Adrenal gland (tissue), 12 donors: ENCODE data around the gene MRPL32. TPM values are rescaled to one million over a fixed set of nuclear protein-coding genes. Genes with fewer than 3 reads are reported as not detected.

Experiments used
- DNase-seq, 7 donors: peaks; one replicate each; pipeline ENCODE4 v3.0.0-alpha.2; 2019 to 2020
- H3K27ac ChIP-seq, 5 donors: fragments of 200-600 bp; sonication (generic) in 4 of 5; 1 replicate in 3 of 5; 2 replicates in 2 of 5; pipeline versions ENCODE4 v1.5.1 to v1.8.0; 2016 to 2020; ENCODE audit warnings: mild to moderate bottlenecking in 1 of 5
- H3K27me3 ChIP-seq: fragments of 200-600 bp; 2 replicates; pipeline ENCODE4 v1.8.0; 2021
- H3K36me3 ChIP-seq, 2 donors: fragments of 200-600 bp; replicated peaks in 1 of 2; 1 replicate in 1 of 2; 2 replicates in 1 of 2; pipeline versions ENCODE4 v1.5.1 to v1.8.0; 2018 to 2022
- H3K4me1 ChIP-seq, 2 donors: fragments of 200-600 bp; replicated peaks in 1 of 2; 1 replicate in 1 of 2; 2 replicates in 1 of 2; pipeline versions ENCODE4 v1.5.1 to v1.8.0; 2018 to 2021
- H3K4me3 ChIP-seq, 4 donors: fragments of 200-600 bp; sonication (generic) in 3 of 4; one replicate each; pipeline ENCODE4 v1.5.1; 2016 to 2018
- H3K9me3 ChIP-seq, 3 donors: fragments of 200-600 bp; sonication (generic) in 1 of 3; replicated peaks in 1 of 3; 1 replicate in 2 of 3; 2 replicates in 1 of 3; pipeline versions ENCODE4 v1.5.1 to v1.8.0; 2016 to 2021
- POLR2A ChIP-seq, 2 donors: fragments of 450-650 bp; IDR thresholded peaks; one replicate each; pipeline ENCODE4 v1.6.1; 2017; ENCODE audit warnings: antibody characterized with exemption in 2 of 2, mild to moderate bottlenecking in 2 of 2, moderate library complexity in 1 of 2
- WGBS, 4 donors: extraction: QIAGEN DNeasy Blood & Tissue Kit in 2 of 4; methylation state at CpG; one replicate each; pipeline versions ENCODE4 v1.1.5 to v1.1.7; 2013 to 2017; 5-methylcytosine and 5-hydroxymethylcytosine counted together
- intact Hi-C, 2 donors: fragments of 100-400 bp; cut with DNase I; formaldehyde crosslinking; loops; one replicate each; pipeline versions ENCODE4 v1.14.1 to v1.15.0; 2022 to 2023
- polyA plus RNA-seq, 3 donors: library from polyadenylated mRNA; stranded (reverse); fragments of 200-250 nt in 2 of 3; fragments of 350-450 nt in 1 of 3; fragmentation: Illumina TruSeq in 1 of 3; extraction: RNeasy Lipid Tissue Mini Kit (QIAGEN cat#74804) in 1 of 3; gene quantifications; one replicate each; pipeline ENCODE4 v1.2.3, GENCODE V29; 2013 to 2014
- total RNA-seq, 9 donors: library from RNA; depleted of rRNA in 4 of 9; stranded (reverse); fragments of >200 nt in 4 of 9; fragments of 120-200 nt in 1 of 9; fragmentation: NEBNext Ultra II Directional in 1 of 9; extraction: Animal tissue kit (Norgen Biotek cat#: 25700) in 1 of 9; gene quantifications; one replicate each; pipeline versions ENCODE4 v1.1.0 to v1.2.4, GENCODE V29; 2013 to 2023
- TF ChIP-seq, protein P1 (sequence below), 6 experiments: fragments of 450-650 bp in 4 of 6; fragments of 200-600 bp in 2 of 6; sonication (generic) in 1 of 6; IDR thresholded peaks; 1 replicate in 5 of 6; 2 replicates in 1 of 6; pipeline versions ENCODE4 v1.5.1 to v1.8.0; 2016 to 2021; ENCODE audit warnings: antibody characterized with exemption in 6 of 6, mild to moderate bottlenecking in 2 of 6, moderate library complexity in 1 of 6
- donor health status: healthy with polysubstance abuse.
- donor health status: Bipolar disorder and iron deficiency.
- donor health status: DM: yes; HTN: yes; CAD: no.
- donor health status: DM: no; HTN: no; CAD: no.
- donor health status: DM: no; HTN: no; CAD: no.
- donor health status: DM: yes; HTN: yes; CAD: no.

Gene MRPL32
- total and polyA plus RNA-seq, 12 donors, result 56.9 to 174 (median 73.4) TPM

DNA sequence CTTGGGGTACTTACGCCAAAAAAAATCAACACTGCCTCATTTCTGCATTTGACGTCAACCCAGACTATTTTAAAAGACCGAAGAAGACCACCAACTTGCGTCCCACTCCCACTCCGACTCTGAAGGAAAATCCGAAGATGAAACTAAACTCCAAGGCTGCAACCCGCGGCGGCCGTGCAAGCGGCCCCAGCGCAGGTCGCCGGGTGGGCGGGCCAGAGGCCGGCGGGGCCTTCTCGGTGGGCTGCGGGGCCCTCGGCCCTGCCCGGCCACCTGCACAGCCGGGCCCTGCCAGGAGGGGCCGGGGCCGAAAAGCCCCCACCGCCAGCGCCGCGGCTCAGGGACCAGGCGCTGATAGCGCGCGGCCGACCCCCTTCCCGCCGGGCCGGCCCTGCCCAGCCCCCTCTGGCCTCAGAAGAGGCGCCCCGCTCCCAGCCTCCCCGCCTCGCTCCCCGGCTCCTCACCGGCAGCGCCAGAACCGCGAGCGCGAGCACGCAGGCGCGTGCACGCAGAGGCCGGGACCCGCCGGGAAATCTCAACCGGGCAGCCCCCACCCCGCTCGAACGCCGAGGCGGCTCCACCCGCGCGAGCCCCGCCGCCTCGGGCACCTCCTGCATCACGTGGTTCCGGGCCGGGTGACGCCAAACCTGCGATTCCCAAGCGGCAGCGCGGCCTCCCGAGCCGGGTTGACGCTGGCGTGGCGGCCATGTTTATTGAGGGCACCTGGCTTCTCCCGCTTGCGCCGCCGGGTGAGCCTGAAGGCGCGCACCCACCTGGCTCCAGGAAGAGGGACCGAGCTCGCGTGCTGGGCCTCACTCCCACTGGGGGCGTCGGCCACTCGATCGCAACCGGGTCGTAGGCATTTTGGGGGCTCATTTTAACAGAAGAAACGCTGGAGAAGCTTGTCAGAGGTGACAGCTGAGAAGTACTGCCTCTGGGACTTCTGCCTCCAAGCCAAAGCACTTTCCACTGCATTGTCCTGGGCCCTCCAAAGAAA, 20.4 kb upstream of the MRPL32 start, which contains the start of gene C7orf25:
Gene C7orf25 (minus strand): TSS at position 617 of the 994 bp plus-strand sequence. CDS start 1,170 bp downstream, outside the sequence.
- DNase-seq, result peak; percentile 95 to 98 (median 97)
- Histone ChIP-seq H3K36me3 (peaks cover 0 to 16% of the 10 kb centered on the region in 2 donors), H3K27ac (peak within 1 kb of the TSS in 3 of 5 donors; percentile 69 to 72 (median 72)), H3K4me3 (peak within 1 kb of the TSS in 3 of 4 donors; percentile 65 to 100 (median 67)), H3K9me3 (no peaks in the 10 kb centered on the region), H3K4me1 (peaks cover 7 to 13% of the 10 kb centered on the region in 2 donors), H3K27me3 (no peaks in the 10 kb centered on the region)
- intact Hi-C loops, result no loop called here
- WGBS, 4 donors, result 0 to 1% (median 0%) methylated on average over 22 to 95 of the region's 95 CpGs
- TF ChIP-seq POLR2A (IDR thresholded peaks at IDR 0.05), result peak; percentile 9 to 63
- TF ChIP-seq, protein P1, sequence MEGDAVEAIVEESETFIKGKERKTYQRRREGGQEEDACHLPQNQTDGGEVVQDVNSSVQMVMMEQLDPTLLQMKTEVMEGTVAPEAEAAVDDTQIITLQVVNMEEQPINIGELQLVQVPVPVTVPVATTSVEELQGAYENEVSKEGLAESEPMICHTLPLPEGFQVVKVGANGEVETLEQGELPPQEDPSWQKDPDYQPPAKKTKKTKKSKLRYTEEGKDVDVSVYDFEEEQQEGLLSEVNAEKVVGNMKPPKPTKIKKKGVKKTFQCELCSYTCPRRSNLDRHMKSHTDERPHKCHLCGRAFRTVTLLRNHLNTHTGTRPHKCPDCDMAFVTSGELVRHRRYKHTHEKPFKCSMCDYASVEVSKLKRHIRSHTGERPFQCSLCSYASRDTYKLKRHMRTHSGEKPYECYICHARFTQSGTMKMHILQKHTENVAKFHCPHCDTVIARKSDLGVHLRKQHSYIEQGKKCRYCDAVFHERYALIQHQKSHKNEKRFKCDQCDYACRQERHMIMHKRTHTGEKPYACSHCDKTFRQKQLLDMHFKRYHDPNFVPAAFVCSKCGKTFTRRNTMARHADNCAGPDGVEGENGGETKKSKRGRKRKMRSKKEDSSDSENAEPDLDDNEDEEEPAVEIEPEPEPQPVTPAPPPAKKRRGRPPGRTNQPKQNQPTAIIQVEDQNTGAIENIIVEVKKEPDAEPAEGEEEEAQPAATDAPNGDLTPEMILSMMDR (IDR thresholded peaks at IDR 0.05), result no peak

DNA sequence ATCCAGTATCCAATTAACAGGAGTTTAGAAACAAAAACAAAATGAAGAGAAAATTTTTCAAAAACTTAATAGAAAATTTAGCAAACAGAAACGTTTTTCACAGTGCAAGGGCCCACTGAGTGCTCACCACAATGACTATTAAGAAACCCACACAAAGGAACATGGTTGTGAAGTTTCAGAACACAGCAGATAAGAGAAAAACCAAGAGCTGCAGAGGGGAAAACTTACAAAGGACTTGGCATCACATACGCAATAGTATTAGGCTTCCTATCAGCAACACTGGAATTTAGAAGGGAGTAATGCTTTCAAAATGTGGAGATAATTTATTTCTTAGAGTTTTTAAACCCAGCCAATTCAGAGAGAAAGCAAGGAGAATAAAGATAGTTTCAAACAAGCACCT, 18.6 kb upstream of the MRPL32 start:
- 42 to 63% (median 60%) methylated on average over 2 of the region's 2 CpGs for WGBS, 4 donors
- Histone ChIP-seq H3K4me1 (peaks cover 7 to 13% of the 10 kb centered on the region in 2 donors), H3K4me3 (no peak overlapping the region), H3K27ac (peak overlapping the region in 2 of 5 donors; percentile 25 to 63), H3K36me3 (peaks cover 0 to 25% of the 10 kb centered on the region in 2 donors), H3K9me3 (no peaks in the 10 kb centered on the region), H3K27me3 (no peaks in the 10 kb centered on the region)
- no peak for DNase-seq
- intact Hi-C loops, result no loop called here
- no peak for TF ChIP-seq POLR2A (IDR thresholded peaks at IDR 0.05)
- TF ChIP-seq, protein P1 (IDR thresholded peaks at IDR 0.05), result no peak

DNA sequence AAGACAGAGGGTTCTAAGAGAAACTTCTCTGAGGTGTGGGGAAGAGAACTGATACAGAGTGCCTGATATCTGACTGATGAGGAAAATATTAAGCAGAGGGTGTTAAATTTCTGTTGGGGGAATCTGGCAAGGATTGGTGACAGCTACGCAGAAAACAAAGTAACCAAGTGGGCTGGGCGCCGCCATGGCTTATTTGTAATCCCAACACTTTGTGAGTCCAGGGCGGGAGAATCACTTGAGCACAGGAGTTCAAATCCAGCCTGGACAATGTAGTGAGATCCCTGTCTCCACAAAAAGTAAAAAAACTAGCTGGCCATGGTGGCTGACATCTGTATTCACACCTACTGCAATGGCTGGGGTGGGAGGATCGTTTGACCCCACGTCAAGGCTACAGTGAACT, 18.2 kb upstream of the MRPL32 start:
- H3K27ac ChIP-seq, result peak overlapping the region in 2 of 5 donors; percentile 25 to 63
- H3K36me3 ChIP-seq, result peaks cover 0 to 27% of the 10 kb centered on the region in 2 donors
- intact Hi-C loops, result no loop called here
- no peaks in the 10 kb centered on the region for H3K9me3 ChIP-seq
- WGBS, 4 donors, result 61 to 72% (median 67%) methylated on average over 6 of the region's 6 CpGs
- no peak overlapping the region for H3K4me3 ChIP-seq
- H3K4me1 ChIP-seq, result peaks cover 7 to 13% of the 10 kb centered on the region in 2 donors
- DNase-seq, result no peak
- TF ChIP-seq, protein P1 (IDR thresholded peaks at IDR 0.05), result no peak
- TF ChIP-seq POLR2A (IDR thresholded peaks at IDR 0.05), result no peak
- H3K27me3 ChIP-seq, result no peaks in the 10 kb centered on the region

DNA sequence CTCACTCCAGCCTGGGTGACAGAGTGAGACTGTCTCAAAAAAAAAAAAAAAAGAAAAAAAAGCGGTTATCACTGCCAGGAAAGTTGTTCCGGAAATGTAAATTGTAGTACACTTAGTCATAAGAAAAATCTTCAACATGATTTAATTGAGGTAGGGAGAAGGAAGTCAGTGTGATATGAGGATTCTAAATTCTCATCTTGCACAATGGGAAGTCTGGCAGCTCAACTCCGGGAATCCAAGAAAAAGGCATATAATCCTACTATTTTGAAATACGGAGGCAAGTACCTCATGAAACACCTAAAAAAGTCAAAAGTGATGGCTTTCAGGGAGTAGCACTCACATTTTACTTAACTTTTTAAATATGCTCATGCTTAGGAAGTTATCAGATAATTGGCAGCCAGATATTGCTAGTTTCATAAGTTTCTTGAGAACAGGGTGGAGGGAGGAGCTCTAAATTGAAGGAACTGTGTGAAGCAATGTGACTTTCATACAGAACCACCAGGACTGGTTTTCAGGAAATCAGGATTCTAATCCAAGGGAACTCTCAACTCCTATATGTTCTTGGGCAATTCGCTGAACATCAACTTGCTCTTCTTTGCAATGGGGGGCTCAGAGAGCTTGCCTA, 17.6 kb upstream of the MRPL32 start:
- TF ChIP-seq, protein P1 (IDR thresholded peaks at IDR 0.05), result no peak
- TF ChIP-seq POLR2A (IDR thresholded peaks at IDR 0.05), result no peak
- 42 to 59% (median 51%) methylated on average over 4 to 5 of the region's 5 CpGs for WGBS, 4 donors
- no peaks in the 10 kb centered on the region for H3K9me3 ChIP-seq
- intact Hi-C loops, result no loop called here
- DNase-seq, result no peak
- H3K27ac ChIP-seq, result peak overlapping the region in 3 of 5 donors; percentile 0 to 81 (median 23)
- no peaks in the 10 kb centered on the region for H3K27me3 ChIP-seq
- H3K36me3 ChIP-seq, result peaks cover 0 to 33% of the 10 kb centered on the region in 2 donors
- H3K4me3 ChIP-seq, result no peak overlapping the region
- peaks cover 7 to 13% of the 10 kb centered on the region in 2 donors for H3K4me1 ChIP-seq
